ENCODE measurements around the gene ATG2A. TPM values are rescaled to one million over a fixed set of nuclear protein-coding genes. Genes with fewer than 3 reads are reported as not detected.

Gene ATG2A
- total and polyA plus RNA-seq, 2 donors (not counting 3 experiments of a cell fraction or from before 2014, with no cell fraction given) = 13.4 to 24.3 TPM

DNA sequence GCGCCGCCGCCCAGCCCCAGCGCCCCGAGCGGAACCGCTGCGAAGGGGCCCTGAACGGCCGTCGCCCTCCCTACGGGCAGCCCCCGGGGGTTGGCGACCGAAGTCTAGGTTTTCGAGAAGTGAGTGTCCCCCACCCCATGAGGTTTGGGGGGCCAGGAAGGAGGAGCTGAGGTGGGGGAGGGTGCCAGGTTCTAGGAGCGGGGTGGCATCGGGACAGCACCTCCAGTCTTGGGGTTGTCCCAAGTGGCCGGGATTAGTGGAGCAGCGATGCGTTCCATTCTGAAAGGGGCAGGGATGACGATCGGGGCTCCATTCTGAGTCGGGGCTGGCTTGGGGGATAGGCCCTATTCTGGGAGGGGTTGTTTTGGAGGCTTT, 7.9 kb upstream of the ATG2A start:
- H2AFZ ChIP-seq (ENCODE audit: low read depth, low read length) = peak overlapping the region; percentile 95
- POLR2A ChIA-PET = no interaction called here
- no peak for FAIRE-seq
- H3K4me3 ChIP-seq (replicated peaks in 1 of 3; ENCODE audit: insufficient read depth in 1 of 3, low read depth in 1 of 3, low read length in 3 of 3) = peak overlapping the region; percentile 40 to 88 (median 81)
- no peaks in the 10 kb centered on the region for H3K9me1 ChIP-seq (replicated peaks; ENCODE audit: control insufficient read depth, extremely low read depth, insufficient read depth, low read length)
- no peak for DNase-seq (ENCODE audit: low read depth, low spot score)
- H3K9me3 ChIP-seq (replicated peaks; ENCODE audit: control insufficient read depth, insufficient read depth, low read length) = no peaks in the 10 kb centered on the region
- TF ChIP-seq MYC (IDR thresholded peaks at IDR 0.05; ENCODE audit: low read depth, low read length) = no peak
- TF ChIP-seq POLR2AphosphoS5 (IDR thresholded peaks at IDR 0.05; ENCODE audit: insufficient read depth, low read depth, low read length) = no peak
- TF ChIP-seq POLR2A (IDR thresholded peaks at IDR 0.05; ENCODE audit: low read depth, low read length) = no peak
- TF ChIP-seq, protein P1, sequence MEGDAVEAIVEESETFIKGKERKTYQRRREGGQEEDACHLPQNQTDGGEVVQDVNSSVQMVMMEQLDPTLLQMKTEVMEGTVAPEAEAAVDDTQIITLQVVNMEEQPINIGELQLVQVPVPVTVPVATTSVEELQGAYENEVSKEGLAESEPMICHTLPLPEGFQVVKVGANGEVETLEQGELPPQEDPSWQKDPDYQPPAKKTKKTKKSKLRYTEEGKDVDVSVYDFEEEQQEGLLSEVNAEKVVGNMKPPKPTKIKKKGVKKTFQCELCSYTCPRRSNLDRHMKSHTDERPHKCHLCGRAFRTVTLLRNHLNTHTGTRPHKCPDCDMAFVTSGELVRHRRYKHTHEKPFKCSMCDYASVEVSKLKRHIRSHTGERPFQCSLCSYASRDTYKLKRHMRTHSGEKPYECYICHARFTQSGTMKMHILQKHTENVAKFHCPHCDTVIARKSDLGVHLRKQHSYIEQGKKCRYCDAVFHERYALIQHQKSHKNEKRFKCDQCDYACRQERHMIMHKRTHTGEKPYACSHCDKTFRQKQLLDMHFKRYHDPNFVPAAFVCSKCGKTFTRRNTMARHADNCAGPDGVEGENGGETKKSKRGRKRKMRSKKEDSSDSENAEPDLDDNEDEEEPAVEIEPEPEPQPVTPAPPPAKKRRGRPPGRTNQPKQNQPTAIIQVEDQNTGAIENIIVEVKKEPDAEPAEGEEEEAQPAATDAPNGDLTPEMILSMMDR (IDR thresholded peaks at IDR 0.05; ENCODE audit: extremely low read depth in 1 of 2, insufficient read depth in 1 of 2, low read depth in 1 of 2, low read length in 2 of 2) = no peak
- TF ChIP-seq EZH2 (IDR thresholded peaks at IDR 0.05; ENCODE audit: borderline replicate concordance, low read depth, low read length, severe bottlenecking) = no peak
- TF ChIP-seq JUN (IDR thresholded peaks at IDR 0.05; ENCODE audit: borderline replicate concordance, insufficient read depth, insufficient read length, low read depth) = no peak
- no peak for TF ChIP-seq FOS (IDR thresholded peaks at IDR 0.05; ENCODE audit: borderline replicate concordance, insufficient read depth, low read length)
- TF ChIP-seq, protein P2, sequence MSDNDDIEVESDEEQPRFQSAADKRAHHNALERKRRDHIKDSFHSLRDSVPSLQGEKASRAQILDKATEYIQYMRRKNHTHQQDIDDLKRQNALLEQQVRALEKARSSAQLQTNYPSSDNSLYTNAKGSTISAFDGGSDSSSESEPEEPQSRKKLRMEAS (IDR thresholded peaks at IDR 0.05; ENCODE audit: insufficient read depth, insufficient read length) = no peak
- dilution Hi-C loops (cut with MboI; ENCODE audit: extremely low pct_ligation_motif_present, low sequenced_read_pairs) = no loop called here
- H3K27ac ChIP-seq (ENCODE audit: insufficient read depth, low read depth, low read length) = no peak overlapping the region
- no TSS peak for BruUV-seq (replicated peaks)
- peaks cover 7% of the 10 kb centered on the region for H3K4me1 ChIP-seq (ENCODE audit: control insufficient read depth, extremely low read depth, insufficient read depth, low read length)
- H3K36me3 ChIP-seq (ENCODE audit: control insufficient read depth in 2 of 2, extremely low read depth in 1 of 2, insufficient read depth in 2 of 2, low read length in 2 of 2) = peaks cover 3 to 8% of the 10 kb centered on the region in 2 experiments
- CTCF ChIA-PET = interaction anchor here (1.5 to 3.7 kb wide), 3 partner anchors 46 to 89 kb away, joined by 3 to 24 read pairs (median 10); partner anchors contain the start of genes ARL2 and BATF2
- no peaks in the 10 kb centered on the region for H3K79me2 ChIP-seq (ENCODE audit: control insufficient read depth, insufficient read depth, low read length)
- H3K9ac ChIP-seq (replicated peaks; ENCODE audit: extremely low read depth, insufficient read depth, low read length) = peak overlapping the region; percentile 64
- no peaks in the 10 kb centered on the region for H3K27me3 ChIP-seq (ENCODE audit: control insufficient read depth in 2 of 2, insufficient read depth in 2 of 2, low read length in 2 of 2)
- H4K20me1 ChIP-seq (replicated peaks; ENCODE audit: control insufficient read depth, extremely low read depth, insufficient read depth, low read length) = no peaks in the 10 kb centered on the region
- intact Hi-C loops (cut with micrococcal nuclease) = loop anchor here (2.0 kb wide), 1 partner anchor 72 kb away; the partner anchor contains the start of gene BATF2
- H3K4me2 ChIP-seq (ENCODE audit: insufficient read depth, low read length) = peak overlapping the region; percentile 75
